ENCODE measurements around the gene C11orf58. TPM values are rescaled to one million over a fixed set of nuclear protein-coding genes. Genes with fewer than 3 reads are reported as not detected.

C11orf58 gene
- polyA plus RNA-seq, 1 donor from 2014 or later, result 226 TPM

DNA sequence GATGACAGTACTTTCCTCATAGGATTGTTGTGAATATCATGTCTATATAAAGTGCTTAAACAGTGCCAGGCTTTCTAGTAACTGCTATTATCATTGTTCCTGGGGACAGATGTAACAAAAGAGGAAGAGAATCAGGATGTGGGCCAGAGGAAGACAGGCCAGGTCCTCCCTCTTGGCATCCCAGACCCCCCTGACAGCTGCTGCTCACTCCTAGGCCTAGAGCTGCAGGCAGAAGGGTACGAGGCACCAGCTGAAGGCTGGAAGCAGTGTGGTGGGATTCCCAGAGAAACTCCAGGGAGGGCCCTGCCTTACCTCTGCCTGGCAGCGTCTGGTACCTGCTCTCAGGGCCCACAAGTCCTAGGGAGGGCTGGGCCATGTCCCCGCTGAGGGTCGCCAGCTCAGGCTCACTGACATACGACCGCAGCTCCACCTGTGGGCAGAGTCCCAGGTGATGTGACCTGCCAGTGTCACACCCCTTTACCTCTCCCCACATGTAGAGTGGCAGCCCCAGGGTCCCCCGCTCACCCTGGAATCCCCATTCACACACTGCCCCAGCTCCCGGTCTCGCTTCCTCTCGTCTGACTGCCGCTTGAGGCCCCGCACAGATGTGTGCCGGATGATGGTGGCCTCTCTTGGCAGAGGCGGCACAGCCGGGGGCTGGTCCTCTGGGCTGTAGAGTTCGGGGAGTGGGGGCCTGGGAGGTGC is 52.2 kb downstream of the C11orf58 start:
- no peaks in the 10 kb centered on the region for H3K79me2 ChIP-seq (replicated peaks; ENCODE audit: insufficient read depth, low read length)
- no peak overlapping the region for H2AFZ ChIP-seq (ENCODE audit: low read depth, low read length)
- no peak overlapping the region for H3K9ac ChIP-seq (ENCODE audit: low read length)
- no peak overlapping the region for H3K27ac ChIP-seq (ENCODE audit: low read length)
- no peaks in the 10 kb centered on the region for H3K9me2 ChIP-seq (ENCODE audit: insufficient read depth, low read length)
- no peaks in the 10 kb centered on the region for H4K20me1 ChIP-seq (ENCODE audit: insufficient read depth)
- no peaks in the 10 kb centered on the region for H3F3A ChIP-seq (ENCODE audit: insufficient read depth, low read length, poor library complexity, severe bottlenecking)
- no peaks in the 10 kb centered on the region for H3K9me3 ChIP-seq (ENCODE audit: low read length)
- no peaks in the 10 kb centered on the region for H3K27me3 ChIP-seq (ENCODE audit: insufficient read depth, low read depth, low read length)
- H3K4me3 ChIP-seq (ENCODE audit: low read length), result no peak overlapping the region
- no peak for TF ChIP-seq REST (IDR thresholded peaks at IDR 0.05; ENCODE audit: borderline replicate concordance)
- no peak for TF ChIP-seq EP300 (conservative IDR thresholded peaks at IDR 0.05; ENCODE audit: poor library complexity, severe bottlenecking)
- no peak for TF ChIP-seq CTCF (IDR thresholded peaks at IDR 0.05; ENCODE audit: poor library complexity, severe bottlenecking)
- TF ChIP-seq SMC3 (conservative IDR thresholded peaks at IDR 0.05; ENCODE audit: poor library complexity), result no peak
- no peak for TF ChIP-seq TAF1 (IDR thresholded peaks at IDR 0.05; ENCODE audit: low read depth)
- TF ChIP-seq RAD21 (conservative IDR thresholded peaks at IDR 0.05), result no peak
- TF ChIP-seq EZH2 (IDR thresholded peaks at IDR 0.05; ENCODE audit: borderline replicate concordance, insufficient read depth, low read length, poor library complexity, severe bottlenecking), result no peak
- TF ChIP-seq POLR2AphosphoS5 (IDR thresholded peaks at IDR 0.05), result no peak
- TF ChIP-seq MXI1 (conservative IDR thresholded peaks at IDR 0.05; ENCODE audit: poor library complexity, severe bottlenecking), result no peak
- no peak overlapping the region for H3K4me2 ChIP-seq (ENCODE audit: low read length)
- H3K36me3 ChIP-seq (ENCODE audit: insufficient read depth, low read length), result peaks cover 12% of the 10 kb centered on the region

- Histone ChIP-seq H3K4me2 (ENCODE audit: low read length) (no peak overlapping the region), H3K27me3 (ENCODE audit: insufficient read depth, low read depth, low read length) (no peaks in the 10 kb centered on the region), H3K9me3 (ENCODE audit: low read length) (no peaks in the 10 kb centered on the region), H3K79me2 (replicated peaks; ENCODE audit: insufficient read depth, low read length) (no peaks in the 10 kb centered on the region), H3K4me3 (ENCODE audit: low read length) (no peak overlapping the region), H3K9ac (ENCODE audit: low read length) (no peak overlapping the region), H3K27ac (ENCODE audit: low read length) (no peak overlapping the region), H3F3A (ENCODE audit: insufficient read depth, low read length, poor library complexity, severe bottlenecking) (no peaks in the 10 kb centered on the region), H3K36me3 (ENCODE audit: insufficient read depth, low read length) (peaks cover 12% of the 10 kb centered on the region), H4K20me1 (ENCODE audit: insufficient read depth) (no peaks in the 10 kb centered on the region), H3K9me2 (ENCODE audit: insufficient read depth, low read length) (no peaks in the 10 kb centered on the region), H2AFZ (ENCODE audit: low read depth, low read length) (no peak overlapping the region)
- TF ChIP-seq CTCF (IDR thresholded peaks at IDR 0.05; ENCODE audit: poor library complexity, severe bottlenecking), result no peak
- no peak for TF ChIP-seq RAD21 (conservative IDR thresholded peaks at IDR 0.05)
- TF ChIP-seq TAF1 (IDR thresholded peaks at IDR 0.05; ENCODE audit: low read depth), result no peak
- no peak for TF ChIP-seq MXI1 (conservative IDR thresholded peaks at IDR 0.05; ENCODE audit: poor library complexity, severe bottlenecking)
- no peak for TF ChIP-seq POLR2AphosphoS5 (IDR thresholded peaks at IDR 0.05)
- no peak for TF ChIP-seq EP300 (conservative IDR thresholded peaks at IDR 0.05; ENCODE audit: poor library complexity, severe bottlenecking)
Measured at GRCh38 chr11:16791191-16791961, 52.9 kb downstream of the C11orf58 start.
